K562 (cell line): ENCODE data around the gene KCTD7. TPM values are rescaled to one million over a fixed set of nuclear protein-coding genes. Genes with fewer than 3 reads are reported as not detected.

Experiments
- ARNT ChIP-seq, 2 experiments: fragments of 450-650 bp; IDR thresholded peaks; 2 replicates each; pipeline ENCODE4 v1.6.1; 2016; ENCODE audit warnings: mild to moderate bottlenecking in 1 of 2
- BCOR ChIP-seq: fragments of 450-650 bp; IDR thresholded peaks from 2 replicates; pipeline ENCODE4 v1.6.1; 2016
- CREB1 ChIP-seq, 2 experiments: sonication (generic) in 1 of 2; formaldehyde crosslinking in 1 of 2; IDR thresholded peaks; 2 replicates each; pipeline versions ENCODE4 v1.6.1 to v1.8.0; 2012 to 2022; ENCODE audit warnings: inconsistent platforms in 1 of 2, mild to moderate bottlenecking in 1 of 2, missing genetic modification reagents in 1 of 2, moderate library complexity in 1 of 2
- FOXA1 ChIP-seq: fragments of 450-650 bp; IDR thresholded peaks from 2 replicates; pipeline ENCODE4 v1.6.1; 2016; ENCODE audit warnings: mild to moderate bottlenecking, borderline replicate concordance
- GATAD2A ChIP-seq: fragments of 450-650 bp; IDR thresholded peaks from 2 replicates; pipeline ENCODE4 v1.6.1; 2017
- TAF7 ChIP-seq: fragments of 450-650 bp; IDR thresholded peaks from 2 replicates; pipeline ENCODE4 v1.6.1; 2016; ENCODE audit warnings: missing genetic modification characterization, missing compliant biosample characterization
- ZNF217 ChIP-seq: sonication (generic); formaldehyde crosslinking; IDR thresholded peaks from 2 replicates; pipeline ENCODE4 v1.8.0; 2022; ENCODE audit warnings: mild to moderate bottlenecking, missing genetic modification reagents
- ZNF398 ChIP-seq: fragments of 250-450 bp; sonication (Bioruptor Pico); IDR thresholded peaks from 2 replicates; pipeline ENCODE4 v1.8.0; 2021; ENCODE audit warnings: moderate library complexity, mild to moderate bottlenecking, inconsistent platforms
- ZNF551 ChIP-seq: fragments of 250-450 bp; sonication (Bioruptor Pico); IDR thresholded peaks from 2 replicates; pipeline ENCODE4 v1.5.0; 2021; ENCODE audit warnings: mild to moderate bottlenecking, moderate library complexity
- ZNF644 ChIP-seq: fragments of 200-800 bp; sonication (Bioruptor generic); IDR thresholded peaks from 2 replicates; pipeline ENCODE4 v1.6.1; 2016; ENCODE audit warnings: low read depth, missing genetic modification characterization, missing compliant biosample characterization
- polyA plus RNA-seq, 8 experiments: library from polyadenylated mRNA; depleted of rRNA in 4 of 8; stranded (reverse) in 5 of 8; unstranded in 3 of 8; fragments of >200 nt; fragmentation: Nextera tagmentation in 2 of 8; fragmentation: Illumina TruSeq in 1 of 8; extraction: Ambion mirVana in 2 of 8; extraction: Trizol in 1 of 8; gene quantifications; 2 replicates each; pipeline versions ENCODE4 v1.2.1 to v1.2.3, GENCODE V29; 2011 to 2014; ENCODE audit warnings: inconsistent platforms in 1 of 8, missing spikeins in 1 of 8
- total RNA-seq, 7 experiments: library from RNA; depleted of rRNA in 6 of 7; stranded (reverse); fragments of >200 nt in 6 of 7; fragmentation: Illumina TruSeq in 2 of 7; extraction: Trizol in 2 of 7; gene quantifications; 2 replicates each; pipeline versions ENCODE4 v1.2.1 to v1.2.3, GENCODE V29; 2011 to 2021; ENCODE audit warnings: low replicate concordance in 1 of 7
- TF ChIP-seq, protein P1 (sequence below), 2 experiments: fragments of 450-650 bp in 1 of 2; IDR thresholded peaks; 2 replicates each; pipeline ENCODE4 v1.6.1; 2011 to 2017; ENCODE audit warnings: low read depth in 2 of 2, antibody characterized with exemption in 1 of 2, borderline replicate concordance in 1 of 2, low read length in 1 of 2, mild to moderate bottlenecking in 1 of 2, mixed read lengths in 1 of 2; ENCODE audit not compliant: control insufficient read depth in 1 of 2
- TF ChIP-seq, protein P2 (sequence below), 2 experiments: IDR thresholded peaks; 2 replicates each; pipeline ENCODE4 v1.6.1; 2012; ENCODE audit warnings: improper control_type of control experiment in 2 of 2, low read depth in 2 of 2, low read length in 2 of 2, borderline replicate concordance in 1 of 2
- TF ChIP-seq, protein P3 (sequence below): fragments of 450-650 bp; IDR thresholded peaks from 2 replicates; pipeline ENCODE4 v1.6.1; 2018; ENCODE audit not compliant: partially characterized antibody

KCTD7 gene
- total and polyA plus RNA-seq, 9 of the 15 experiments (the other 6 are each of a cell fraction or from before 2014, with no cell fraction given) = 1.5 to 26.0 (median 9.0) TPM

- TF ChIP-seq, protein P1, sequence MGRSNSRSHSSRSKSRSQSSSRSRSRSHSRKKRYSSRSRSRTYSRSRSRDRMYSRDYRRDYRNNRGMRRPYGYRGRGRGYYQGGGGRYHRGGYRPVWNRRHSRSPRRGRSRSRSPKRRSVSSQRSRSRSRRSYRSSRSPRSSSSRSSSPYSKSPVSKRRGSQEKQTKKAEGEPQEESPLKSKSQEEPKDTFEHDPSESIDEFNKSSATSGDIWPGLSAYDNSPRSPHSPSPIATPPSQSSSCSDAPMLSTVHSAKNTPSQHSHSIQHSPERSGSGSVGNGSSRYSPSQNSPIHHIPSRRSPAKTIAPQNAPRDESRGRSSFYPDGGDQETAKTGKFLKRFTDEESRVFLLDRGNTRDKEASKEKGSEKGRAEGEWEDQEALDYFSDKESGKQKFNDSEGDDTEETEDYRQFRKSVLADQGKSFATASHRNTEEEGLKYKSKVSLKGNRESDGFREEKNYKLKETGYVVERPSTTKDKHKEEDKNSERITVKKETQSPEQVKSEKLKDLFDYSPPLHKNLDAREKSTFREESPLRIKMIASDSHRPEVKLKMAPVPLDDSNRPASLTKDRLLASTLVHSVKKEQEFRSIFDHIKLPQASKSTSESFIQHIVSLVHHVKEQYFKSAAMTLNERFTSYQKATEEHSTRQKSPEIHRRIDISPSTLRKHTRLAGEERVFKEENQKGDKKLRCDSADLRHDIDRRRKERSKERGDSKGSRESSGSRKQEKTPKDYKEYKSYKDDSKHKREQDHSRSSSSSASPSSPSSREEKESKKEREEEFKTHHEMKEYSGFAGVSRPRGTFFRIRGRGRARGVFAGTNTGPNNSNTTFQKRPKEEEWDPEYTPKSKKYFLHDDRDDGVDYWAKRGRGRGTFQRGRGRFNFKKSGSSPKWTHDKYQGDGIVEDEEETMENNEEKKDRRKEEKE (IDR thresholded peaks at IDR 0.05; ENCODE audit: borderline replicate concordance in 1 of 2, control insufficient read depth in 1 of 2, low read depth in 2 of 2, low read length in 1 of 2) = peak in 1 of 2 experiments; percentile 76; a peak in 2 of 4 replicates
- TF ChIP-seq FOXA1 (no peak), ZNF398 (CRISPR knock-in tag) (no peak), ZNF644 (tag) (0 out of 2 replicates have a peak, but pooled peaks have one; percentile 29), ZNF217 (no peak), GATAD2A (peak; percentile 55; the same call in 1 of the 2 replicates), ZNF551 (CRISPR knock-in tag) (no peak), ARNT (IDR thresholded peaks at IDR 0.05) (no peak), CREB1 (IDR thresholded peaks at IDR 0.05) (peak; percentile 95), CREB1 (CRISPR knock-in tag; IDR thresholded peaks at IDR 0.05) (peak; percentile 98), TAF7 (tag) (peak; percentile 75), BCOR (peak; percentile 38; the same call in 1 of the 2 replicates)
- TF ChIP-seq, protein P2, sequence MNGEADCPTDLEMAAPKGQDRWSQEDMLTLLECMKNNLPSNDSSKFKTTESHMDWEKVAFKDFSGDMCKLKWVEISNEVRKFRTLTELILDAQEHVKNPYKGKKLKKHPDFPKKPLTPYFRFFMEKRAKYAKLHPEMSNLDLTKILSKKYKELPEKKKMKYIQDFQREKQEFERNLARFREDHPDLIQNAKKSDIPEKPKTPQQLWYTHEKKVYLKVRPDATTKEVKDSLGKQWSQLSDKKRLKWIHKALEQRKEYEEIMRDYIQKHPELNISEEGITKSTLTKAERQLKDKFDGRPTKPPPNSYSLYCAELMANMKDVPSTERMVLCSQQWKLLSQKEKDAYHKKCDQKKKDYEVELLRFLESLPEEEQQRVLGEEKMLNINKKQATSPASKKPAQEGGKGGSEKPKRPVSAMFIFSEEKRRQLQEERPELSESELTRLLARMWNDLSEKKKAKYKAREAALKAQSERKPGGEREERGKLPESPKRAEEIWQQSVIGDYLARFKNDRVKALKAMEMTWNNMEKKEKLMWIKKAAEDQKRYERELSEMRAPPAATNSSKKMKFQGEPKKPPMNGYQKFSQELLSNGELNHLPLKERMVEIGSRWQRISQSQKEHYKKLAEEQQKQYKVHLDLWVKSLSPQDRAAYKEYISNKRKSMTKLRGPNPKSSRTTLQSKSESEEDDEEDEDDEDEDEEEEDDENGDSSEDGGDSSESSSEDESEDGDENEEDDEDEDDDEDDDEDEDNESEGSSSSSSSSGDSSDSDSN (IDR thresholded peaks at IDR 0.05; ENCODE audit: borderline replicate concordance in 1 of 2, low read depth in 2 of 2, low read length in 2 of 2) = no peak
- TF ChIP-seq, protein P3, sequence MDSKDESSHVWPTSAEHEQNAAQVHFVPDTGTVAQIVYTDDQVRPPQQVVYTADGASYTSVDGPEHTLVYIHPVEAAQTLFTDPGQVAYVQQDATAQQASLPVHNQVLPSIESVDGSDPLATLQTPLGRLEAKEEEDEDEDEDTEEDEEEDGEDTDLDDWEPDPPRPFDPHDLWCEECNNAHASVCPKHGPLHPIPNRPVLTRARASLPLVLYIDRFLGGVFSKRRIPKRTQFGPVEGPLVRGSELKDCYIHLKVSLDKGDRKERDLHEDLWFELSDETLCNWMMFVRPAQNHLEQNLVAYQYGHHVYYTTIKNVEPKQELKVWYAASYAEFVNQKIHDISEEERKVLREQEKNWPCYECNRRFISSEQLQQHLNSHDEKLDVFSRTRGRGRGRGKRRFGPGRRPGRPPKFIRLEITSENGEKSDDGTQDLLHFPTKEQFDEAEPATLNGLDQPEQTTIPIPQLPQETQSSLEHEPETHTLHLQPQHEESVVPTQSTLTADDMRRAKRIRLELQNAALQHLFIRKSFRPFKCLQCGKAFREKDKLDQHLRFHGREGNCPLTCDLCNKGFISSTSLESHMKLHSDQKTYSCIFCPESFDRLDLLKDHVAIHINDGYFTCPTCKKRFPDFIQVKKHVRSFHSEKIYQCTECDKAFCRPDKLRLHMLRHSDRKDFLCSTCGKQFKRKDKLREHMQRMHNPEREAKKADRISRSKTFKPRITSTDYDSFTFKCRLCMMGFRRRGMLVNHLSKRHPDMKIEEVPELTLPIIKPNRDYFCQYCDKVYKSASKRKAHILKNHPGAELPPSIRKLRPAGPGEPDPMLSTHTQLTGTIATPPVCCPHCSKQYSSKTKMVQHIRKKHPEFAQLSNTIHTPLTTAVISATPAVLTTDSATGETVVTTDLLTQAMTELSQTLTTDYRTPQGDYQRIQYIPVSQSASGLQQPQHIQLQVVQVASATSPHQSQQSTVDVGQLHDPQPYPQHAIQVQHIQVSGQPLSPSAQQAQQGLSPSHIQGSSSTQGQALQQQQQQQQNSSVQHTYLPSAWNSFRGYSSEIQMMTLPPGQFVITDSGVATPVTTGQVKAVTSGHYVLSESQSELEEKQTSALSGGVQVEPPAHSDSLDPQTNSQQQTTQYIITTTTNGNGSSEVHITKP = peak; percentile 87
Measured at GRCh38 chr7:66654275-66655112, 25.8 kb downstream of the KCTD7 start (continued).
